DMS153 treated with DMSO at 0.1 percent for 48 hours (cell line): ENCODE results near the gene CA6.
"Not testable (repeated sequence)": the region's sequence is repeated elsewhere in the genome, so short reads cannot be mapped to it uniquely, and the experiment has no call there.

Experiments used
- DNase-seq: peaks from one replicate; lab custom pipeline; 2025; ENCODE audit not compliant: unreplicated experiment; lab: John Stamatoyannopoulos, UW

CA6 gene

GRCh38 chr1:8968902-8969301, 23.2 kb downstream of the CA6 start:
- DNase-seq = not testable (repeated sequence)

- DNase-seq = no peak
Observed at GRCh38 chr1:8969937-8970336, 24.3 kb downstream of the CA6 start.

GRCh38 chr1:8970870-8971337, 25.2 kb downstream of the CA6 start:
- DNase-seq = no peak

- DNase-seq = no peak
Observed at GRCh38 chr1:8974551-8974950, 28.9 kb downstream of the CA6 start.

- DNase-seq = no peak
Observed at GRCh38 chr1:8976338-8976737, 30.7 kb downstream of the CA6 start.

- no peak for DNase-seq
Observed at GRCh38 chr1:8976896-8977450, 31.3 kb downstream of the CA6 start.

GRCh38 chr1:8980656-8981055, 35.0 kb downstream of the CA6 start:
- no peak for DNase-seq

GRCh38 chr1:8981169-8981568, 35.5 kb downstream of the CA6 start:
- no peak for DNase-seq

- no peak for DNase-seq
Observed at GRCh38 chr1:8984203-8984602, 38.5 kb downstream of the CA6 start.

GRCh38 chr1:8984990-8985389, 39.3 kb downstream of the CA6 start:
- DNase-seq = no peak

- DNase-seq = peak; percentile 49
Observed at GRCh38 chr1:8985915-8986813, 40.5 kb downstream of the CA6 start.

GRCh38 chr1:8986814-8987190, 41.1 kb downstream of the CA6 start:
- no peak for DNase-seq

GRCh38 chr1:8987881-8988617, 42.4 kb downstream of the CA6 start:
- DNase-seq = peak; percentile 22

GRCh38 chr1:8988618-8988967, 42.9 kb downstream of the CA6 start:
- DNase-seq = no peak

GRCh38 chr1:8989061-8989460, 43.4 kb downstream of the CA6 start:
- no peak for DNase-seq

- DNase-seq = no peak
Observed at GRCh38 chr1:8989821-8990220, 44.2 kb downstream of the CA6 start.

- DNase-seq = no peak
Observed at GRCh38 chr1:8992936-8993687, 47.4 kb downstream of the CA6 start.

GRCh38 chr1:8993962-8994675, 48.5 kb downstream of the CA6 start:
- DNase-seq = not testable (repeated sequence)

- peak; percentile 22 for DNase-seq
Observed at GRCh38 chr1:9001534-9002214, 56.0 kb downstream of the CA6 start.

- DNase-seq = not testable (repeated sequence)
Observed at GRCh38 chr1:9002215-9002560, 56.5 kb downstream of the CA6 start.
